Activated T-helper 2 cell treated with anti-CD3 and anti-CD28 coated beads, Interferon-gamma antibody, Interleukin-2, Interleukin-4, amounts not matched to agents 10 μg/mL and 5 μg/mL and 100 μg/mL, durations not matched to agents 14 hours and 24 hours and 36 hours (primary cell): ENCODE results near the gene MASTL. TPM values are rescaled to one million over a fixed set of nuclear protein-coding genes. Genes with fewer than 3 reads are reported as not detected.

ENCODE experiments used
- DNase-seq: peaks from one replicate; pipeline ENCODE4 v3.0.0; 2021; ENCODE audit warnings: low spot score
- H3K27ac Mint-ChIP-seq: one replicate; pipeline ENCODE4 v1.8.0; 2021; ENCODE audit warnings: mixed read lengths
- H3K27me3 Mint-ChIP-seq: one replicate; pipeline ENCODE4 v1.8.0; 2021; ENCODE audit warnings: low read depth, mixed read lengths
- H3K36me3 Mint-ChIP-seq: one replicate; pipeline ENCODE4 v1.8.0; 2021; ENCODE audit warnings: low read depth, mixed read lengths
- H3K4me1 Mint-ChIP-seq: one replicate; pipeline ENCODE4 v1.8.0; 2021; ENCODE audit warnings: low read depth, mixed read lengths
- H3K4me3 Mint-ChIP-seq: one replicate; pipeline ENCODE4 v1.8.0; 2021; ENCODE audit warnings: low read depth, mild to moderate bottlenecking, moderate library complexity, mixed read lengths
- H3K9me3 Mint-ChIP-seq: one replicate; pipeline ENCODE4 v1.8.0; 2021; ENCODE audit warnings: mixed read lengths
- intact Hi-C: fragments of 100-400 bp; cut with micrococcal nuclease; formaldehyde crosslinking; loops from one replicate; pipeline ENCODE4 v1.15.1; 2023
- total RNA-seq: library from RNA; stranded (reverse); gene quantifications from 2 replicates; pipeline ENCODE4 v1.2.3, GENCODE V29; 2022

MASTL gene
- total RNA-seq, 1 donor from 2014 or later = 29.7 TPM

DNA sequence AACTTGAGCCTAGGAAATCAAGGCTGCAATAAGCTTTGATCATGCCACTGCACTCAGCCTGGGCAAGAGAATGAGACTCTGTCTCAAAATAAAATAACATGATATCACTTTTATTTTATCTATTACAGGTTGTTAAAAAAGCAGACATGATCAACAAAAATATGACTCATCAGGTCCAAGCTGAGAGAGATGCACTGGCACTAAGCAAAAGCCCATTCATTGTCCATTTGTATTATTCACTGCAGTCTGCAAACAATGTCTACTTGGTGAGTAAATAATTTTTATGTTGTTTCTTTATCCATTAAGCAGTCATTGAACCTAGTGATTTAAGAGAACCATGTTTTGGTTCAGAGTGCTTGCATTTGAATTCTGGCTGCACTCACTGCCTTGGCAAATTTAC lies 3.3 kb downstream of the MASTL start:
- Mint-ChIP-seq H3K9me3 (no peaks in the 10 kb centered on the region), H3K4me3 (peak overlapping the region; percentile 70), H3K4me1 (peaks cover 17% of the 10 kb centered on the region), H3K36me3 (peaks cover 65% of the 10 kb centered on the region), H3K27ac (peak overlapping the region; percentile 57), H3K27me3 (no peaks in the 10 kb centered on the region)
- DNase-seq = no peak
- intact Hi-C loops = loop anchor here (5.0 to 10.0 kb wide), 5 partner anchors 129 to 674 kb away; partner anchors contain the start of gene RAB18

GRCh38 chr10:27169849-27170248 lies 14.7 kb downstream of the MASTL start:
- peaks cover 58% of the 10 kb centered on the region for H3K36me3 Mint-ChIP-seq
- no peak overlapping the region for H3K4me3 Mint-ChIP-seq
- no peak for DNase-seq
- no peak overlapping the region for H3K27ac Mint-ChIP-seq
- intact Hi-C loops = no loop called here
- no peaks in the 10 kb centered on the region for H3K27me3 Mint-ChIP-seq
- peaks cover 9% of the 10 kb centered on the region for H3K4me1 Mint-ChIP-seq
- H3K9me3 Mint-ChIP-seq = no peaks in the 10 kb centered on the region

- Mint-ChIP-seq H3K9me3 (no peaks in the 10 kb centered on the region), H3K27me3 (no peaks in the 10 kb centered on the region)
- intact Hi-C loops = no loop called here
Observed at GRCh38 chr10:27188259-27188658, 33.1 kb downstream of the MASTL start.

GRCh38 chr10:27188897-27189296 lies 33.7 kb downstream of the MASTL start:
- H3K4me3 Mint-ChIP-seq = no peak overlapping the region
- H3K9me3 Mint-ChIP-seq = no peaks in the 10 kb centered on the region
- intact Hi-C loops = no loop called here
- H3K27ac Mint-ChIP-seq = no peak overlapping the region
- H3K4me1 Mint-ChIP-seq = no peaks in the 10 kb centered on the region
- H3K36me3 Mint-ChIP-seq = peaks cover 31% of the 10 kb centered on the region
- no peaks in the 10 kb centered on the region for H3K27me3 Mint-ChIP-seq
- DNase-seq = no peak

More at GRCh38 chr10:27188259-27188658, 33.1 kb downstream of the MASTL start:
- Mint-ChIP-seq H3K27ac (no peak overlapping the region), H3K4me3 (no peak overlapping the region), H3K36me3 (peaks cover 34% of the 10 kb centered on the region), H3K4me1 (no peaks in the 10 kb centered on the region)
- DNase-seq = no peak

DNA sequence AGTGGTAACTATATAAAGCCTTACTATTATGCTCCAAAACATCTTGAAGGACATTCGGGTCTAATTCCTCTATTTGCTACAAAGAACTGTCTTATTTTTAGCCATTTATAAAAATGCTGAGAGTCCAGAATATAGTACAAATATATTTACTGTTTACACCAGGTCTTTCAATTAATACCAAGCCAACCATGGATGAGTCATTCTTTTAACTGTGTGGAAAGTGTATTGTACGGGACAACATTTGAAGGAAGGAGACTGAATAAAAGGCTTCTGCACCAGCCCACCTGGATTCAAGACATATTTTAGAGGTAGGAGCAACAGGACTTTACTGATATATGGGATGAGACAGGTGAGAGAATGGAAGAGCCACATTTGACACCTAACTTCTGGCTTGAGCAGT lies 35.4 kb downstream of the MASTL start:
- Mint-ChIP-seq H3K4me1 (no peaks in the 10 kb centered on the region), H3K9me3 (no peaks in the 10 kb centered on the region), H3K27ac (no peak overlapping the region), H3K27me3 (no peaks in the 10 kb centered on the region), H3K4me3 (no peak overlapping the region), H3K36me3 (peaks cover 17% of the 10 kb centered on the region)
- DNase-seq = no peak
- intact Hi-C loops = no loop called here

DNA sequence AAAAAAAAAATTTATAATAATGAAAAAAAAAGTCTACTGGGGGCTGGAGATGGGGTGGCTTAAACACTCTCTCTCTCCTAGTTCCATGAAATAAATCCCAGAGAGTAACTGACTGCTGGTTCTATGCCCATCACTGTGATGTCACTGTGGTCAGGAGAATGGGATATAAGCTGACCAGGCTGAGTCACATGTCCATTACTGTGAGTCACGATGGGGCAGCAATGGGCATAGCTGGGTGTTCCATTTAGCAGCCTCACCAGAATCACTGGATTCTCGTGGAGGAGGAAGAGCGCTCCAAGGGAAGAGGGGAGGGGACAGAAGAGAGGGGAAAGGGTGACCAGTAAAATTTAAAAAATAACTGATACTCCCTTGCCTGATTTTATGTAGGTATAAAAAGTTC lies 37.1 kb downstream of the MASTL start:
- H3K27ac Mint-ChIP-seq = no peak overlapping the region
- H3K9me3 Mint-ChIP-seq = no peaks in the 10 kb centered on the region
- intact Hi-C loops = no loop called here
- peaks cover 5% of the 10 kb centered on the region for H3K36me3 Mint-ChIP-seq
- no peak for DNase-seq
- H3K27me3 Mint-ChIP-seq = no peaks in the 10 kb centered on the region
- no peaks in the 10 kb centered on the region for H3K4me1 Mint-ChIP-seq
- H3K4me3 Mint-ChIP-seq = no peak overlapping the region

- intact Hi-C loops = no loop called here
- no peaks in the 10 kb centered on the region for H3K27me3 Mint-ChIP-seq
- H3K4me1 Mint-ChIP-seq = no peaks in the 10 kb centered on the region
- no peak overlapping the region for H3K4me3 Mint-ChIP-seq
- no peaks in the 10 kb centered on the region for H3K9me3 Mint-ChIP-seq
- H3K36me3 Mint-ChIP-seq = peaks cover 22% of the 10 kb centered on the region
- H3K27ac Mint-ChIP-seq = no peak overlapping the region
- DNase-seq = no peak
Observed at GRCh38 chr10:27197980-27198620, 42.9 kb downstream of the MASTL start.

- no peaks in the 10 kb centered on the region for H3K9me3 Mint-ChIP-seq
- H3K36me3 Mint-ChIP-seq = peaks cover 40% of the 10 kb centered on the region
- H3K4me1 Mint-ChIP-seq = no peaks in the 10 kb centered on the region
- no peak overlapping the region for H3K4me3 Mint-ChIP-seq
- no peak overlapping the region for H3K27ac Mint-ChIP-seq
- no peaks in the 10 kb centered on the region for H3K27me3 Mint-ChIP-seq
- intact Hi-C loops = no loop called here
- no peak for DNase-seq
Observed at GRCh38 chr10:27203806-27204205, 48.7 kb downstream of the MASTL start.

DNA sequence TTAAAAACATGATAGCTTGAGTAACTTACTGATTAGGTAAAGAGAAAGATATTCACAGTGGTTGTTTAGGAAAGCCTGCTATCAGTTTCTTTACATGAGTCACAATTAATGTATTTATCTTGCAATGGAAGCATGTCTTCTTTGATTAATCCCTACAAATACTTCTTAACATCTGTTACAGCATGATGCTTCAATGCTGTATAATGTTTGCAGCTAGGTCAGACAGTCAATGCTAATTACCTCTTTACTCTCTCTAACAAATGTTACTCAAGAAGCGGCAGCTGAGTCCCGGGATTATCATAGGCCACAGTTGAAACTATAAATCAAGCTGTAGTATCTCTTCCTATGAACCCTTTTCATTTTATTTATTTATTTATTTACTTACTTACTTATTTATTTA lies 52.2 kb downstream of the MASTL start:
- Mint-ChIP-seq H3K27me3 (no peaks in the 10 kb centered on the region), H3K4me1 (no peaks in the 10 kb centered on the region), H3K9me3 (no peaks in the 10 kb centered on the region), H3K4me3 (no peak overlapping the region), H3K36me3 (peaks cover 52% of the 10 kb centered on the region), H3K27ac (no peak overlapping the region)
- no peak for DNase-seq
- intact Hi-C loops = no loop called here

DNA sequence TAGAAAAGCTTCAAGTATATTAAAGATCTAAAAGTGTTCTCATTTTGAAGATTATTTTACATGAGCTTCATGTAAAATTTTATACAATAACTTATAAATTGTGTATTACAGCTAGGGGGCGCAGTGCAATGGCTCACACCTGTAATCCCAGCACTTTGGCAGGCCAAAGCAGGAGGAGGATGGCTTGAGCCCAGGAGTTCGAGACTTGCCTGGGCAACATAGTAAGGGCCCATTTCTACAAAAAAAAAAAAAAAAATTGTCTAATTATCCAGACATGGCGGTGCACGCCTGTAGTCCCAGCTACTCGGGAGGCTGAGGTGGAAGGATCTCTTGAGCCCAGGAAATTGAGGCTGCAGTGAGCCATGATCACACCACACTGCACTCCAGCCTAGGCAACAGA lies 68.8 kb downstream of the MASTL start:
- H3K4me1 Mint-ChIP-seq = peaks cover 8% of the 10 kb centered on the region
- H3K4me3 Mint-ChIP-seq = no peak overlapping the region
- no peaks in the 10 kb centered on the region for H3K27me3 Mint-ChIP-seq
- no peaks in the 10 kb centered on the region for H3K9me3 Mint-ChIP-seq
- no peak overlapping the region for H3K27ac Mint-ChIP-seq
- intact Hi-C loops = loop anchor here (1.0 kb wide), 1 partner anchor 136 kb away; no protein-coding TSS in a partner anchor
- no peak for DNase-seq
- H3K36me3 Mint-ChIP-seq = peaks cover 27% of the 10 kb centered on the region

DNA sequence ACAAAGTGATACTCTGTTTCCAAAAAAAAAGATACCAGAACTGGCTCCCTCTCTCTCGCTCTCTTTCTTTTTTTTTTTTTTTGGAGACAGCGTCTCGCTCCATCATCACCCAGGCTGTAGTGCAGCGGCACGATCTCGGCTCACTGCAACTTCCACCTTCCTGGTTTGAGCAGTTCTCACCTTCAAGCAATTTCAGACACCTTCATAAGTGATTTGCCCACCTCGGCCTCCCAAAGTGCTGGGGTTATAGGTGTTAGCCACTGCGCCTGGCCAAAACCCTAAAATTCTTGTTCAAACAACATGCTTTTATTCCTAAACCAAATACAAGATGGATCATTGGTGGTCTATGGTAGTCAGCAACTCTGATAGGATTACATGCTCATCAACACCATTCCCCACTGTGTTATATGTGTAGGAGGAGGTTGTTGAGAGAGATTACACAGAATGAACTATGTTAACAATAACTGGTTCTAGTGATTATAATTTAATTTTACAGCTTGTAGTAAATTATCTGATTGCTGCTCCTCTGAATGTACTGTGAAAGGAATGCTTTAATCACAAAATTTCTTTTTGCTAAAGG lies 69.9 kb downstream of the MASTL start:
- Mint-ChIP-seq H3K4me1 (peaks cover 8% of the 10 kb centered on the region), H3K27ac (no peak overlapping the region), H3K27me3 (no peaks in the 10 kb centered on the region), H3K9me3 (no peaks in the 10 kb centered on the region), H3K36me3 (peaks cover 20% of the 10 kb centered on the region), H3K4me3 (no peak overlapping the region)
- DNase-seq = no peak
- intact Hi-C loops = no loop called here

- no peak for DNase-seq
- H3K36me3 Mint-ChIP-seq = peaks cover 24% of the 10 kb centered on the region
- H3K9me3 Mint-ChIP-seq = no peaks in the 10 kb centered on the region
- peak overlapping the region; percentile 1 for H3K27ac Mint-ChIP-seq
- H3K4me1 Mint-ChIP-seq = peaks cover 8% of the 10 kb centered on the region
- H3K27me3 Mint-ChIP-seq = no peaks in the 10 kb centered on the region
- intact Hi-C loops = no loop called here
- H3K4me3 Mint-ChIP-seq = no peak overlapping the region
Observed at GRCh38 chr10:27225642-27226257, 70.6 kb downstream of the MASTL start.

DNA sequence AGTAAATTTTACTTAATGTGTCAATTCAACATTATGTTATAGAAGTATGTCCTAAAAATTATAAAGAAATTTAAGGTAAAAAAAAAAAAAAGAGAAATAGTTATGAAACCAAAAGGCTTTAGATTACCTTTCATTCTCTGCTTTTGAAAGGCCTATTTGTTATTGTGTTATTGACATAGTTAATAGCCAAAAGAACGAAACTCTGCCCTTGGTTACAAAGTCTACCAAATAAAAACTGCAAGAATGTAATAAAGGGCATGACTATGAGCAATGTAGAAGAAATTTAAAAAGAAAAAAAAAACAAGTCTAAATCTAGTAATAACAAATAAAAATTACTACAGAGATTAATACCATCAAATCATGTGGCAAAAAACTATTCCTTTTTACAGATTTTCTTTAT lies 74.9 kb downstream of the MASTL start:
- DNase-seq = no peak
- no peaks in the 10 kb centered on the region for H3K27me3 Mint-ChIP-seq
- intact Hi-C loops = no loop called here
- no peak overlapping the region for H3K27ac Mint-ChIP-seq
- H3K9me3 Mint-ChIP-seq = no peaks in the 10 kb centered on the region
- H3K4me1 Mint-ChIP-seq = peaks cover 9% of the 10 kb centered on the region
- H3K36me3 Mint-ChIP-seq = peaks cover 29% of the 10 kb centered on the region
- H3K4me3 Mint-ChIP-seq = no peak overlapping the region
